Keratinocyte (primary cell): Measurements from ENCODE around the gene HOXB8. TPM values are rescaled to one million over a fixed set of nuclear protein-coding genes. Genes with fewer than 3 reads are reported as not detected.
A peak's percentile ranks its signal among the peaks of the same experiment; 100 is the strongest.

Experiments used
- DNase-seq: peaks from one replicate; pipeline ENCODE4 v3.0.0-alpha.2; 2011; ENCODE audit warnings: low read depth, missing footprints, low spot score
- FAIRE-seq: peaks from 2 replicates; lab custom pipeline; 2011; peaks lifted over from hg19 to GRCh38; lab: Jason Lieb, UNC
- H2AFZ ChIP-seq: 2 replicates; pipeline ENCODE4 v1.6.0; 2012; ENCODE audit warnings: low read length, control low read depth, inconsistent platforms; ENCODE audit not compliant: control insufficient read depth
- H3K27ac ChIP-seq: 2 replicates; pipeline ENCODE4 v1.5.1; 2011; ENCODE audit warnings: low read length; ENCODE audit not compliant: control insufficient read depth, insufficient read depth
- H3K27me3 ChIP-seq: 3 replicates; pipeline ENCODE4 v1.6.0; 2011; ENCODE audit warnings: low read length; ENCODE audit not compliant: control insufficient read depth, insufficient read depth; ENCODE audit errors: extremely low read depth
- H3K36me3 ChIP-seq, 2 experiments: 2 replicates in 1 of 2; 3 replicates in 1 of 2; pipeline ENCODE4 v1.5.1; 2011; ENCODE audit warnings: low read length in 2 of 2, mild to moderate bottlenecking in 1 of 2; ENCODE audit not compliant: control insufficient read depth in 2 of 2, insufficient read depth in 2 of 2; ENCODE audit errors: extremely low read depth in 1 of 2
- H3K4me1 ChIP-seq: 3 replicates; pipeline ENCODE4 v1.5.1; 2011; ENCODE audit warnings: low read length; ENCODE audit not compliant: control insufficient read depth, insufficient read depth; ENCODE audit errors: extremely low read depth
- H3K4me2 ChIP-seq: 3 replicates; pipeline ENCODE4 v1.6.0; 2011; ENCODE audit warnings: low read depth, low read length; ENCODE audit not compliant: control insufficient read depth, insufficient read depth; ENCODE audit errors: extremely low read depth
- H3K4me3 ChIP-seq, 3 experiments: fragments of 200-600 bp in 1 of 3; sonication (generic) in 1 of 3; 2 replicates in 2 of 3; 3 replicates in 1 of 3; pipeline ENCODE4 v1.5.1; 2011 to 2016; ENCODE audit warnings: low read length in 3 of 3, mild to moderate bottlenecking in 3 of 3, control low read depth in 2 of 3, inconsistent platforms in 1 of 3, low read depth in 1 of 3, mixed read lengths in 1 of 3, mixed run types in 1 of 3, moderate library complexity in 1 of 3; ENCODE audit not compliant: control insufficient read depth in 2 of 3, insufficient read depth in 2 of 3; ENCODE audit errors: extremely low read depth in 1 of 3
- H3K79me2 ChIP-seq: 2 replicates; pipeline ENCODE4 v1.6.0; 2012; ENCODE audit warnings: low read length; ENCODE audit not compliant: control insufficient read depth, insufficient read depth
- H3K9ac ChIP-seq: 3 replicates; pipeline ENCODE4 v1.6.0; 2011; ENCODE audit warnings: low read length; ENCODE audit not compliant: control insufficient read depth, insufficient read depth; ENCODE audit errors: extremely low read depth
- H3K9me1 ChIP-seq: 3 replicates; pipeline ENCODE4 v1.6.0; 2011; ENCODE audit warnings: low read length; ENCODE audit not compliant: control insufficient read depth, insufficient read depth; ENCODE audit errors: extremely low read depth
- H3K9me3 ChIP-seq: 2 replicates; pipeline ENCODE4 v1.5.1; 2012; ENCODE audit warnings: low read depth, low read length; ENCODE audit not compliant: control insufficient read depth
- H4K20me1 ChIP-seq: 3 replicates; pipeline ENCODE4 v1.6.0; 2011; ENCODE audit warnings: low read length; ENCODE audit not compliant: control insufficient read depth, insufficient read depth; ENCODE audit errors: extremely low read depth
- CTCF ChIP-seq, 3 experiments: IDR thresholded peaks in 1 of 3; conservative IDR thresholded peaks in 1 of 3; optimal IDR thresholded peaks in 1 of 3; 2 replicates in 2 of 3; 3 replicates in 1 of 3; pipeline versions ENCODE3 to v1.5.1; 2011; ENCODE audit warnings: low read length in 3 of 3, mild to moderate bottlenecking in 3 of 3, moderate library complexity in 2 of 3, control low read depth in 1 of 3, inconsistent platforms in 1 of 3; ENCODE audit not compliant: insufficient read depth in 2 of 3; ENCODE audit errors: extremely low read depth in 1 of 3
- EZH2 ChIP-seq: IDR thresholded peaks from one replicate; pipeline ENCODE4 v1.6.1; 2012; ENCODE audit warnings: inconsistent platforms, mild to moderate bottlenecking, low read length, moderate library complexity
- dilution Hi-C: fragments of 300-500 bp; cut with MboI; formaldehyde crosslinking; loops from one replicate; pipeline ENCODE4 v1.7.0; 2020; ENCODE audit warnings: low sequenced_read_pairs; ENCODE audit not compliant: extremely low pct_ligation_motif_present
- polyA plus RNA-seq, 5 experiments: library from polyadenylated mRNA; depleted of rRNA in 3 of 5; stranded (reverse) in 3 of 5; stranded (forward) in 1 of 5; unstranded in 1 of 5; fragments of >200 nt; gene quantifications; 1 replicate in 1 of 5; 2 replicates in 3 of 5; 3 replicates in 1 of 5; pipeline versions ENCODE4 v1.2.1 to v1.2.3, GENCODE V29; 2011 to 2012; ENCODE audit warnings: missing spikeins in 2 of 5, low read depth in 1 of 5, low replicate concordance in 1 of 5

HOXB8 gene
- polyA plus RNA-seq, 1 donor (not counting 4 experiments of a cell fraction or from before 2014, with no cell fraction given), result not detected

- Histone ChIP-seq H3K4me2 (no peak overlapping the region), H4K20me1 (peaks cover 4% of the 10 kb centered on the region), H3K4me3 (no peak overlapping the region), H2AFZ (no peak overlapping the region), H3K36me3 (no peaks in the 10 kb centered on the region), H3K9me1 (no peaks in the 10 kb centered on the region), H3K79me2 (no peaks in the 10 kb centered on the region), H3K27me3 (peaks cover 100% of the 10 kb centered on the region), H3K27ac (no peak overlapping the region), H3K9ac (no peak overlapping the region), H3K9me3 (no peaks in the 10 kb centered on the region), H3K4me1 (no peaks in the 10 kb centered on the region)
- dilution Hi-C loops, result no loop called here
- DNase-seq, result no peak
- TF ChIP-seq EZH2, result peak; percentile 81
- no peak for TF ChIP-seq CTCF (optimal IDR thresholded peaks at IDR 0.05 in 1 of 3, IDR thresholded peaks at IDR 0.05 in 1 of 3, conservative IDR thresholded peaks at IDR 0.05 in 1 of 3; ENCODE audit: extremely low read depth in 1 of 3, insufficient read depth in 2 of 3, low read length in 3 of 3)
- FAIRE-seq, result no peak
Measured at GRCh38 chr17:48642059-48642842, 27.2 kb upstream of the HOXB8 start.

- Histone ChIP-seq H2AFZ (no peak overlapping the region), H3K9me1 (no peaks in the 10 kb centered on the region), H3K4me1 (no peaks in the 10 kb centered on the region), H4K20me1 (peaks cover 4% of the 10 kb centered on the region), H3K4me3 (no peak overlapping the region), H3K9me3 (no peaks in the 10 kb centered on the region), H3K4me2 (no peak overlapping the region), H3K27me3 (peaks cover 100% of the 10 kb centered on the region), H3K79me2 (no peaks in the 10 kb centered on the region), H3K27ac (no peak overlapping the region), H3K9ac (no peak overlapping the region), H3K36me3 (no peaks in the 10 kb centered on the region)
- dilution Hi-C loops, result no loop called here
- DNase-seq, result no peak
- TF ChIP-seq CTCF (optimal IDR thresholded peaks at IDR 0.05 in 1 of 3, IDR thresholded peaks at IDR 0.05 in 1 of 3, conservative IDR thresholded peaks at IDR 0.05 in 1 of 3; ENCODE audit: extremely low read depth in 1 of 3, insufficient read depth in 2 of 3, low read length in 3 of 3) (no peak), EZH2 (no peak)
- FAIRE-seq, result no peak
Measured at GRCh38 chr17:48641541-48642058, 26.5 kb upstream of the HOXB8 start.
